ENCODE results near the gene STH.

The STH gene

GRCh38 chr17:45970659-45971058 lies 28.4 kb upstream of the STH start:
- no peak for ATAC-seq
- TF ChIP-seq, protein P1, sequence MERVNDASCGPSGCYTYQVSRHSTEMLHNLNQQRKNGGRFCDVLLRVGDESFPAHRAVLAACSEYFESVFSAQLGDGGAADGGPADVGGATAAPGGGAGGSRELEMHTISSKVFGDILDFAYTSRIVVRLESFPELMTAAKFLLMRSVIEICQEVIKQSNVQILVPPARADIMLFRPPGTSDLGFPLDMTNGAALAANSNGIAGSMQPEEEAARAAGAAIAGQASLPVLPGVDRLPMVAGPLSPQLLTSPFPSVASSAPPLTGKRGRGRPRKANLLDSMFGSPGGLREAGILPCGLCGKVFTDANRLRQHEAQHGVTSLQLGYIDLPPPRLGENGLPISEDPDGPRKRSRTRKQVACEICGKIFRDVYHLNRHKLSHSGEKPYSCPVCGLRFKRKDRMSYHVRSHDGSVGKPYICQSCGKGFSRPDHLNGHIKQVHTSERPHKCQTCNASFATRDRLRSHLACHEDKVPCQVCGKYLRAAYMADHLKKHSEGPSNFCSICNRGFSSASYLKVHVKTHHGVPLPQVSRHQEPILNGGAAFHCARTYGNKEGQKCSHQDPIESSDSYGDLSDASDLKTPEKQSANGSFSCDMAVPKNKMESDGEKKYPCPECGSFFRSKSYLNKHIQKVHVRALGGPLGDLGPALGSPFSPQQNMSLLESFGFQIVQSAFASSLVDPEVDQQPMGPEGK (CRISPR knock-in tag; IDR thresholded peaks at IDR 0.05; ENCODE audit: borderline replicate concordance), result no peak
- TF ChIP-seq, protein P2, sequence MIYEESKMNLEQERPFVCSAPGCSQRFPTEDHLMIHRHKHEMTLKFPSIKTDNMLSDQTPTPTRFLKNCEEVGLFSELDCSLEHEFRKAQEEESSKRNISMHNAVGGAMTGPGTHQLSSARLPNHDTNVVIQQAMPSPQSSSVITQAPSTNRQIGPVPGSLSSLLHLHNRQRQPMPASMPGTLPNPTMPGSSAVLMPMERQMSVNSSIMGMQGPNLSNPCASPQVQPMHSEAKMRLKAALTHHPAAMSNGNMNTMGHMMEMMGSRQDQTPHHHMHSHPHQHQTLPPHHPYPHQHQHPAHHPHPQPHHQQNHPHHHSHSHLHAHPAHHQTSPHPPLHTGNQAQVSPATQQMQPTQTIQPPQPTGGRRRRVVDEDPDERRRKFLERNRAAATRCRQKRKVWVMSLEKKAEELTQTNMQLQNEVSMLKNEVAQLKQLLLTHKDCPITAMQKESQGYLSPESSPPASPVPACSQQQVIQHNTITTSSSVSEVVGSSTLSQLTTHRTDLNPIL (CRISPR knock-in tag; IDR thresholded peaks at IDR 0.05; ENCODE audit: low read depth), result no peak
- TF ChIP-seq SNAI2 (CRISPR knock-in tag; IDR thresholded peaks at IDR 0.05) (no peak), RARB (CRISPR knock-in tag; IDR thresholded peaks at IDR 0.05) (no peak), CSDC2 (CRISPR knock-in tag; IDR thresholded peaks at IDR 0.05) (no peak), BACH2 (CRISPR knock-in tag; IDR thresholded peaks at IDR 0.05; ENCODE audit: borderline replicate concordance) (no peak), ZFP30 (CRISPR knock-in tag; IDR thresholded peaks at IDR 0.05) (no peak), CSRNP3 (CRISPR knock-in tag; IDR thresholded peaks at IDR 0.05) (no peak), ZNF565 (CRISPR knock-in tag; conservative IDR thresholded peaks at IDR 0.05; ENCODE audit: low read depth) (no peak), OSR1 (CRISPR knock-in tag; IDR thresholded peaks at IDR 0.05) (no peak), ZNF8 (CRISPR knock-in tag; IDR thresholded peaks at IDR 0.05) (no peak), PPARA (CRISPR knock-in tag; IDR thresholded peaks at IDR 0.05; ENCODE audit: borderline replicate concordance) (no peak)
- TF ChIP-seq, protein P3, sequence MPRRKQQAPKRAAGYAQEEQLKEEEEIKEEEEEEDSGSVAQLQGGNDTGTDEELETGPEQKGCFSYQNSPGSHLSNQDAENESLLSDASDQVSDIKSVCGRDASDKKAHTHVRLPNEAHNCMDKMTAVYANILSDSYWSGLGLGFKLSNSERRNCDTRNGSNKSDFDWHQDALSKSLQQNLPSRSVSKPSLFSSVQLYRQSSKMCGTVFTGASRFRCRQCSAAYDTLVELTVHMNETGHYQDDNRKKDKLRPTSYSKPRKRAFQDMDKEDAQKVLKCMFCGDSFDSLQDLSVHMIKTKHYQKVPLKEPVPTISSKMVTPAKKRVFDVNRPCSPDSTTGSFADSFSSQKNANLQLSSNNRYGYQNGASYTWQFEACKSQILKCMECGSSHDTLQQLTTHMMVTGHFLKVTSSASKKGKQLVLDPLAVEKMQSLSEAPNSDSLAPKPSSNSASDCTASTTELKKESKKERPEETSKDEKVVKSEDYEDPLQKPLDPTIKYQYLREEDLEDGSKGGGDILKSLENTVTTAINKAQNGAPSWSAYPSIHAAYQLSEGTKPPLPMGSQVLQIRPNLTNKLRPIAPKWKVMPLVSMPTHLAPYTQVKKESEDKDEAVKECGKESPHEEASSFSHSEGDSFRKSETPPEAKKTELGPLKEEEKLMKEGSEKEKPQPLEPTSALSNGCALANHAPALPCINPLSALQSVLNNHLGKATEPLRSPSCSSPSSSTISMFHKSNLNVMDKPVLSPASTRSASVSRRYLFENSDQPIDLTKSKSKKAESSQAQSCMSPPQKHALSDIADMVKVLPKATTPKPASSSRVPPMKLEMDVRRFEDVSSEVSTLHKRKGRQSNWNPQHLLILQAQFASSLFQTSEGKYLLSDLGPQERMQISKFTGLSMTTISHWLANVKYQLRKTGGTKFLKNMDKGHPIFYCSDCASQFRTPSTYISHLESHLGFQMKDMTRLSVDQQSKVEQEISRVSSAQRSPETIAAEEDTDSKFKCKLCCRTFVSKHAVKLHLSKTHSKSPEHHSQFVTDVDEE (CRISPR knock-in tag; IDR thresholded peaks at IDR 0.05), result no peak

GRCh38 chr17:45971698-45972141 lies 27.3 kb upstream of the STH start:
- no peak for ATAC-seq
- no peak for TF ChIP-seq ZFP3 (CRISPR knock-in tag; IDR thresholded peaks at IDR 0.05)
- no peak for TF ChIP-seq PPARA (CRISPR knock-in tag; IDR thresholded peaks at IDR 0.05; ENCODE audit: borderline replicate concordance)
- no peak for TF ChIP-seq ZC3H10 (CRISPR knock-in tag; IDR thresholded peaks at IDR 0.05)
- TF ChIP-seq ZFP30 (CRISPR knock-in tag; IDR thresholded peaks at IDR 0.05), result no peak
- TF ChIP-seq BACH2 (CRISPR knock-in tag; IDR thresholded peaks at IDR 0.05; ENCODE audit: borderline replicate concordance), result no peak
- TF ChIP-seq, protein P3 (CRISPR knock-in tag; IDR thresholded peaks at IDR 0.05), result no peak
- no peak for TF ChIP-seq ZNF70 (CRISPR knock-in tag; IDR thresholded peaks at IDR 0.05)
- TF ChIP-seq, protein P4, sequence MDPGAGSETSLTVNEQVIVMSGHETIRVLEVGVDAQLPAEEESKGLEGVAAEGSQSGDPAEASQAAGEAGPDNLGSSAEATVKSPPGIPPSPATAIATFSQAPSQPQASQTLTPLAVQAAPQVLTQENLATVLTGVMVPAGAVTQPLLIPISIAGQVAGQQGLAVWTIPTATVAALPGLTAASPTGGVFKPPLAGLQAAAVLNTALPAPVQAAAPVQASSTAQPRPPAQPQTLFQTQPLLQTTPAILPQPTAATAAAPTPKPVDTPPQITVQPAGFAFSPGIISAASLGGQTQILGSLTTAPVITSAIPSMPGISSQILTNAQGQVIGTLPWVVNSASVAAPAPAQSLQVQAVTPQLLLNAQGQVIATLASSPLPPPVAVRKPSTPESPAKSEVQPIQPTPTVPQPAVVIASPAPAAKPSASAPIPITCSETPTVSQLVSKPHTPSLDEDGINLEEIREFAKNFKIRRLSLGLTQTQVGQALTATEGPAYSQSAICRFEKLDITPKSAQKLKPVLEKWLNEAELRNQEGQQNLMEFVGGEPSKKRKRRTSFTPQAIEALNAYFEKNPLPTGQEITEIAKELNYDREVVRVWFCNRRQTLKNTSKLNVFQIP (CRISPR knock-in tag; IDR thresholded peaks at IDR 0.05; ENCODE audit: borderline replicate concordance, low read depth), result no peak
- no peak for TF ChIP-seq RARB (CRISPR knock-in tag; IDR thresholded peaks at IDR 0.05)
- TF ChIP-seq GLIS3 (CRISPR knock-in tag; IDR thresholded peaks at IDR 0.05), result no peak
- no peak for TF ChIP-seq ISL1 (CRISPR knock-in tag; IDR thresholded peaks at IDR 0.05)
- TF ChIP-seq ESRRG (CRISPR knock-in tag; IDR thresholded peaks at IDR 0.05), result no peak
- no peak for TF ChIP-seq CSRNP3 (CRISPR knock-in tag; IDR thresholded peaks at IDR 0.05)
- TF ChIP-seq SNAI2 (CRISPR knock-in tag; IDR thresholded peaks at IDR 0.05), result no peak
- no peak for TF ChIP-seq ZNF8 (CRISPR knock-in tag; IDR thresholded peaks at IDR 0.05)
- no peak for TF ChIP-seq CSDC2 (CRISPR knock-in tag; IDR thresholded peaks at IDR 0.05)
